GM19328 (cell line): ENCODE measurements around the gene RUNDC3A.
"Not testable (repeated sequence)": the region's sequence is repeated elsewhere in the genome, so short reads cannot be mapped to it uniquely, and the experiment has no call there.

Source experiments
- ATAC-seq: cut with Tn5 transposase; IDR thresholded peaks from one replicate; pipeline ENCODE4 v1.9.1; 2021; ENCODE audit warnings: mild to moderate bottlenecking, moderate library complexity; ENCODE audit not compliant: unreplicated experiment

RUNDC3A gene

DNA sequence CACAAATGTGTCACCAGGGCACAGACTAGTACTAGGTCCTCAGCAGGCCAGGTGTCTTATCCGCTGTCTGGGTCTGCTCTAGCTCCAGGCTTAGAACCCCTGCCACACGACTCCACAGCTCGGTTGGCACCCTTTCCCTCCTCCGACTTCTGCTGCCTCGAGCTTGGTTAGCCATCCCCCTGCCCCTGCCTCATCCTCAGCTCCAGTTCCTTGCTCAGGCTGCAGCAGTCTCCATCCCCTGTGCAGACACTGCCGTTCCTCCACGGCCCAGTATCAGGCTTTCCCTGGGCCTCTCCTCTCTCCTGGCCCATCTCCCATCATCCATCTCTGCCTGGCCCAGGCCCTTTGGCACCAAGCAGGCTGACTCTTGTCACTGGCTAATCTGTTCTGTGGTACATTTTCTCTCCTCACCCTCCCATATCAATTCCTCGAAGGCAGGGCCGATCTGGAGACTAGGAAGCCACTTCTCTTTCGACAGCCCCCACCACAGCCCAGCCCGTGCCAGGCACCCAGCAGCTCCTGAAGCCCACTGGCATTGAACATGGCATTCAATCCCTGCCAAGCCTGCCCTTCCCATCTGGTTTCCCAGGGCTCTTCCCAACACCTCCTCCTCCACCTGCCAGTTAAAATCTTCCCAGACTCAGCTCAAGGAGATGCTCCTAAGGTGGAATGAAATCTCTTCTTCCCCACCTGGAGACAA, 35.3 kb downstream of the RUNDC3A start:
- ATAC-seq = no peak

- ATAC-seq = peak; percentile 55
These were observed 36.6 kb downstream of the RUNDC3A start, which contains the start of gene GRN for GRCh38 chr17:44344939-44345453. TSS of gene GRN (plus strand) at chr17:44345302. CDS start at chr17:44349165, 3,863 bp downstream.

DNA sequence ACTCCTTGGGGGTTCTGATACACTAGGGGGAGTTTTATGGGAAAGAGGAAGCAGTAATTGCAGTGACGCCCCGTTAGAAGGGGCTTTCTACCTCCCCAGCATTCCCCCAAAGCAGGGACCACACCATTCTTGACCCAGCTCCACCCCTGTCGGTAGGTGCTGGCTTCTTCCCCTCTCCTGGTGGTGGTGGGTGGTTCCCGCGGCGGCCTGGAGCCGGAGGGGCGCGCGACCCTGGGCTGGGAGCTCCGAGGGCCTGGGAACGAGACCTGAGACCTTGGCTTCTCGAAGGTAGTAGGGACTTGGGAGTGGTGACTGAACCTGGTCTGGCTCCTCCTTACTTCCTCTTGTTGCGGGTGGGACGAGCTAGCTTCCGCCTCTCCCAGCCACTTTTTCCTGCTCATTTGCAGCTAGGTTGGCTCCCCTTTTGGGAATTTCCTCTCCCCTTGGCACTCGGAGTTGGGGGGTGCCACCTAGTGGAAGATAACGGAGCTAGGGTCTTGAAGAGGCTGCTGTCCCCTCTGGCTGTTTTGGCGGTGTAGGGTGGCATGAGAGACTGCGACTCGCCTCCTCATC, 37.1 kb downstream of the RUNDC3A start:
- no peak for ATAC-seq

DNA sequence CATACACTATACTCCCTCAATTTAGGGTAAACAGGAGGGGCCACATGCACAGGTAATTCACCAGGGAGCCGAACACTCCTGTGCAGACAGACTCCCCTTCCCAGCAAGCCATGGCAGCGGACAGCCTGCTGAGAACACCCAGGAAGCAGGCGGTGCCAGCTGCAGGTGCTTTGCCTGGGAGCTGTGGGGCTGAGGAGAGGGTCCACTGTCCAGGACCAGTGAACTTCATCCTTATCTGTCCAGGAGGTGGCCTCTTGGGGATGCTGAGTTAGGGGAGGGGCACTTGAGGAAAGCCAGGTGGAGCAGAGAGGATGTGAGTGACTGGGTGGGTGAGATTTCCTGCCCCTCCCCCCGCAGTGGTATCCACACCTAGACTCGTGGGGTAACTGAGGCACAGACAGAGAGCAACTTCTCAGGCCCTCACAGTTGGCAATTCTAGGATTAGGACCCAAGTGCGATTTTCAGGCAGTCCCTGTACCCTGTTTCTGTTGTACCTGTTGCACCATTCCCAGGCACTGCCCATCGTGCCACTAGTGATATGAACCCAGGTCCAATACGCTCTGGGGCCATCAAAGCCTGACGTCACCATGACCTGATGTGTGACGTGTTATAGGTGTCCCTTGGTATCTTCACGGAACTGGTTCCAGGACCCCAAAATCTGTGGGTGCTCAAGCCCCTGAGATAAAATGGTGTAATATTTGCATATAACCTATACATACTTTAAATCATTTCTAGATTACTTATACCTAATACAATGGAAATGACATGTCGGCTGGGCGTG, 37.9 kb downstream of the RUNDC3A start:
- no peak for ATAC-seq

DNA sequence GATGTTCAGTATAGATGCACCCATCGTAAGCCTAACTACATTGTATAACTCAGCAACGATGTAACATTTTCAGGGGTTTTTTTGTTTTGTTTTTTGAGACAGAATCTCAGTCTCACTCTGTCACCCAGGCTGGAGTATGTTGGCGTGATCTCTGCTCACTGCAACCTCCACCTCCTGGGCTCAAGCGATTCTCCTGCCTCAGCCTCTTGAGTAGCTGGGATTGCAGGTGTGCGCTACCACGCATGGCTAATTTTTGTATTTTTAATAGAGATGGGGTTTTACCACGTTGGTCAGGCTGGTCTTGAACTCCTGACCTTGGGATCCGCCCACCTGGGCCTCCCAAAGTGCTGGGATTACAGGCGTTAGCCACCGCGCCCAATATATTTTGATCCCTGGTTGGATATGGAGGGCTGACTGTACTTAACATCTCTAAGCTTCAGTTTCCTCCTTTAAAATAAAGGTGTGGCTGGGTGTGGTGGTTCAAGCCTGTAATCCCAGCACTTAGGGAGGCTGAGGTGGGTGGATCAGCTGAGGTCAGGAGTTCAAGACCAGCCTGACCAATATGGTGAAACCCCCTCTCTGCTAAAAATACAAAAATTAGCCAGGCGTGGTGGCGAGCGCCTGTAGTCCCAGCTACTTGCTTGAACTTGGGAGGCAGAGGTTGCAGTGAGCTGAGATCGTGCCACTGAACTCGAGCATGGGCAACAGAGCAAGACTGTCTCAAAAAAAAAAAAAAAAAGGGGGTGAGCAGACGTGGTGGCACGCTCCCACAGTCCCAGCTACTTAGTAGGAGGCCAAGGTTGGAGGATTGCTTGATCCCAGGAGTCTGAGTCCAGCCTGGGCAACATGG, 39.0 kb downstream of the RUNDC3A start:
- not testable (repeated sequence) for ATAC-seq

DNA sequence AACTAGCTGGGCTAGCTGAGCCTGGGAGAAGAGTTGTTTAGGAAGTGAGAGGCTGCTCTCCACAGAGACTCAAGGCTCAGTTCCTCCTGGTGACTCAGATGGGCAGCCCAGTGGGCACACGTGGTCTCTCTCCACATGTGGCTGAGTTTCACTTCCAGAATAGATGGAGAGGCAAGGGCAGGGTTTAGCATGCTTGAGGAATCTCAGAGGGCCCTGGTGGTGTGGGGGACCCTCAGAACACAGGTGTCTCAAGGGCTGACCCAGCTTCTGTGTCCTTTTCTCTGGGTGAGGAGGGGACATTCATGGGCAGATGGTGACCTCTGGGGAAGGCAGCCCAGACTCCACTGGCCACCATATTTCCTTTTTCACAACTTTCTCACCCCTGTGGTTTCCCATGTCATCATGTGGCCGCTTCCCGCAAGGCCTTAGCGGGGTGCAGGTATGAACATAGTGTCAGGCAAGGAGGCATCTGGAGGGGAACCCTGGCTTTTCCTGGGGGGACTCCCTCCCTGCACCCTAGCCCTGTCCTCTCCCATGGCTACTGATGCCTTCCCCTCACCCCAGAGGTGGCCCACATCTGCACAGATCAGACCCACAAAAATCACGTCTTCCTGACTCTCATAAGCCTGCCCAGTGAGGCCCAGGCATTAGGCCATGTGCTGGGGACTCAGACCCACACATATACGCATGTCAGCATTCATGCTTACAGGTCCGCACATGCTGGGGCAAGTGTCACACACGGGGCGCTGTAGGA, 40.0 kb downstream of the RUNDC3A start:
- no peak for ATAC-seq

GRCh38 chr17:44348988-44349364, 40.6 kb downstream of the RUNDC3A start:
- no peak for ATAC-seq

- no peak for ATAC-seq
These were observed 41.2 kb downstream of the RUNDC3A start for GRCh38 chr17:44349553-44350070.

- no peak for ATAC-seq
These were observed 42.4 kb downstream of the RUNDC3A start for GRCh38 chr17:44350733-44351226.

- no peak for ATAC-seq
These were observed 43.1 kb downstream of the RUNDC3A start for GRCh38 chr17:44351464-44351863.

DNA sequence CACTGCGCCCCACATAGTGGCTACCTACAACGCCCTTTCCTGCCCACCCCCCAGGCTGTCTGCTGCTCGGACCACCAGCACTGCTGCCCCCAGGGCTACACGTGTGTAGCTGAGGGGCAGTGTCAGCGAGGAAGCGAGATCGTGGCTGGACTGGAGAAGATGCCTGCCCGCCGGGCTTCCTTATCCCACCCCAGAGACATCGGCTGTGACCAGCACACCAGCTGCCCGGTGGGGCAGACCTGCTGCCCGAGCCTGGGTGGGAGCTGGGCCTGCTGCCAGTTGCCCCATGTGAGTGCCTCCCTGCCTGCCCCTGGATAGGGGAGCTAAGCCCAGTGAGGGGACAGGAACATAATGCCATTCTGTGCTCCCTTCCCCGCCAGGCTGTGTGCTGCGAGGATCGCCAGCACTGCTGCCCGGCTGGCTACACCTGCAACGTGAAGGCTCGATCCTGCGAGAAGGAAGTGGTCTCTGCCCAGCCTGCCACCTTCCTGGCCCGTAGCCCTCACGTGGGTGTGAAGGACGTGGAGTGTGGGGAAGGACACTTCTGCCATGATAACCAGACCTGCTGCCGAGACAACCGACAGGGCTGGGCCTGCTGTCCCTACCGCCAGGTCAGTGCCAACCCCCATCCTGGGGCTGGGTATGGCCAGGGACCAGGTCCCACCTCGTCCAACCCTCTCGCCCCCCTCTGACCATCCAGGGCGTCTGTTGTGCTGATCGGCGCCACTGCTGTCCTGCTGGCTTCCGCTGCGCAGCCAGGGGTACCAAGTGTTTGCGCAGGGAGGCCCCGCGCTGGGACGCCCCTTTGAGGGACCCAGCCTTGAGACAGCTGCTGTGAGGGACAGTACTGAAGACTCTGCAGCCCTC, 43.8 kb downstream of the RUNDC3A start:
- ATAC-seq = no peak

GRCh38 chr17:44352828-44353671, 44.6 kb downstream of the RUNDC3A start:
- no peak for ATAC-seq

GRCh38 chr17:44353672-44354331, 45.4 kb downstream of the RUNDC3A start:
- ATAC-seq = no peak

GRCh38 chr17:44354582-44355561, 46.5 kb downstream of the RUNDC3A start:
- no peak for ATAC-seq

DNA sequence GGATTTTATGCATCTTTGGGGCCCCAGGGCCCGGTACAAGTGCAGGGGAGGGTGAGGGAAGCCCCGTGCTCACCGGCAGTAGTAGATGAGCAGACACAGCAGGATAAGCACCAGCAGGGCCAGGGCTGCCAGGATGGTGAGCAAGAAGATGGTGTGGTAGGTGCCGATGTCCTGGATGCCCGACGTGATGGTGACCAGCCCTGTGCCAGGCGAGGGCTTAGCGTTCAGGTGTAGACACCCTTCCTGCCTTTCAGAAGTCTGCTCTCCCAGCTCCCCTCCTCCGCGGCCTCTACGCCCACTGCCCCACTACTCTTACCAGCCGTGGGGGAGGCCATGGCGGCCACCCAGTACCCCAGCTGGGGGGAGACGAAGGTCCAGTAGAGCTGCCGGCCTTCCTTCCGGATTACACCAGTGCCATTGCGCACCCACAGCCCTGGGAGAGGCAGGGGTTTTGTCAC, 47.3 kb downstream of the RUNDC3A start:
- ATAC-seq = no peak

DNA sequence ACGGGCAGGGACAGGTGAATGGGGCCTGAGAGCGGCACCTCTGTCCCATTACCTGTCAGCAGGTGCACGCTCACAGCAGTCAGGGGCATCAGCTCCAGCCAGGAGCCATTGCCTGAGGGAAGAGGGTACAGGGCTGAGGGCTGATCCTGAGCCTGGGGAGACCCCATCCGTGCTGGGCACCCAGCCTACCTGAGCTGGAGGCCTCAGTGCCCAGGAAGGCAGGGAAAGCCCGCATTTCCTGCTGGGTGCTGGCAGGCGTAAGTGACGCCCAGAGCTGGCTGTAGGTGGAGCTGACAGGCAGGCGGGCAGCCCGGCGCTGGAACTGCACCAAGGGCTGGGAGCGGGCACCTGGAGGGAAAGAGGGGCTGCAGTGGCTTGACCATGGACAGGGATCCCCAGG, 47.8 kb downstream of the RUNDC3A start:
- no peak for ATAC-seq
